Neural progenitor cell (in vitro differentiated cells): Measurements from ENCODE around the gene CALHM3.

Experiments
- CTCF ChIP-seq: fragments of 200-600 bp; sonication (generic); IDR thresholded peaks from 2 replicates; pipeline ENCODE4 v1.5.1; 2017; ENCODE audit warnings: antibody characterized with exemption, mild to moderate bottlenecking
- EZH2 ChIP-seq: fragments of 200-600 bp; sonication (generic); IDR thresholded peaks from 2 replicates; pipeline ENCODE4 v1.6.1; 2017; ENCODE audit warnings: antibody characterized with exemption, mild to moderate bottlenecking, moderate library complexity
- EZH2phosphoT487 ChIP-seq: fragments of 200-600 bp; sonication (generic); IDR thresholded peaks from 2 replicates; pipeline ENCODE4 v1.6.1; 2017; ENCODE audit warnings: antibody characterized with exemption

DNA sequence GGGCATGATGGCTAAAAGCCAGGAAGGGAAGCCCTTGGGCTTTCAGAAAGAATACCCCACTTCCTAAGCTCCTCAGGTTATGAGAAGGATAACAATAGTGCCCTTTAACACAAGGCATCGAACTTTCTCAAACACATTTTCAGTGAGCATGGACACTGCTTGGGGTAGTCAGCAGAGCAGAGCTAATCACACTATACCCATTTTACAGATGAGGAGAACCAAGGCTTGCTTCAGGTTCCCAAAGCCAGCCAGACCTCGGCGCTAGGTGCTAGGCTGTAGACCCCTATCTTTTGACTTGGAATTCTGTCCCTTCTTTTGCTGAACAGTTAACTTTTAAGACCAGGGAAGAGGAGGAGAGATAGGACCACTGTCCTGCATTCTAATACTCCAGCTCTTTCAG, 16.3 kb upstream of the CALHM3 start:
- no peak for TF ChIP-seq CTCF
- no peak for TF ChIP-seq EZH2phosphoT487
- no peak for TF ChIP-seq EZH2
